ENCODE measurements around the gene DEF6. TPM values are rescaled to one million over a fixed set of nuclear protein-coding genes. Genes with fewer than 3 reads are reported as not detected.

The DEF6 gene
- total and polyA plus RNA-seq, 4 donors, result 11.2 to 28.6 (median 19.0) TPM

GRCh38 chr6:35357677-35358076 lies 60.1 kb downstream of the DEF6 start:
- Histone ChIP-seq H3K9me3 (ENCODE audit: control insufficient read depth in 4 of 4, insufficient read depth in 3 of 4, low read length in 3 of 4) (no peaks in the 10 kb centered on the region), H3K36me3 (ENCODE audit: control insufficient read depth in 4 of 4, insufficient read depth in 4 of 4, low read length in 4 of 4) (peaks cover 4 to 28% (median 16%) of the 10 kb centered on the region in 4 donors), H3K27ac (ENCODE audit: low read depth in 1 of 2, low read length in 1 of 2) (no peak overlapping the region), H3K27me3 (ENCODE audit: control insufficient read depth in 3 of 3, insufficient read depth in 3 of 3, low read length in 2 of 3) (no peaks in the 10 kb centered on the region), H3K4me1 (ENCODE audit: control insufficient read depth in 5 of 5, insufficient read depth in 5 of 5, low read length in 5 of 5) (peaks cover 0 to 18% (median 7%) of the 10 kb centered on the region in 5 donors), H3K9ac (ENCODE audit: insufficient read depth in 1 of 2, low read length in 2 of 2) (no peak overlapping the region), H3K4me3 (no peak overlapping the region)
- ATAC-seq (ENCODE audit: insufficient read depth, low FRiP score) (no peak), DNase-seq (peak in 2 of 3 donors; percentile 29 to 54)
- 86 to 90% methylated on average over 4 of the region's 4 CpGs for WGBS, 2 donors
- TF ChIP-seq CTCF (IDR thresholded peaks at IDR 0.05; ENCODE audit: control extremely low read depth, extremely low read depth), result no peak

- no peak for TF ChIP-seq CTCF (IDR thresholded peaks at IDR 0.05; ENCODE audit: control extremely low read depth, extremely low read depth)
- ATAC-seq (ENCODE audit: insufficient read depth, low FRiP score) (no peak), DNase-seq (no peak)
- no peaks in the 10 kb centered on the region for H3K27me3 ChIP-seq (ENCODE audit: control insufficient read depth in 3 of 3, insufficient read depth in 3 of 3, low read length in 2 of 3)
- no peaks in the 10 kb centered on the region for H3K9me3 ChIP-seq (ENCODE audit: control insufficient read depth in 4 of 4, insufficient read depth in 3 of 4, low read length in 3 of 4)
- H3K36me3 ChIP-seq (ENCODE audit: control insufficient read depth in 4 of 4, insufficient read depth in 4 of 4, low read length in 4 of 4), result peaks cover under 1 to 28% (median 12%) of the 10 kb centered on the region in 4 donors
- H3K4me1 ChIP-seq (ENCODE audit: control insufficient read depth in 5 of 5, insufficient read depth in 5 of 5, low read length in 5 of 5), result peaks cover 0 to 21% (median 7%) of the 10 kb centered on the region in 5 donors
- 75 to 79% methylated on average over 3 of the region's 3 CpGs for WGBS, 2 donors
- no peak overlapping the region for H3K9ac ChIP-seq (ENCODE audit: insufficient read depth in 1 of 2, low read length in 2 of 2)
- no peak overlapping the region for H3K27ac ChIP-seq (ENCODE audit: low read depth in 1 of 2, low read length in 1 of 2)
- H3K4me3 ChIP-seq, result no peak overlapping the region
Measured at GRCh38 chr6:35358086-35358485, 60.5 kb downstream of the DEF6 start.

GRCh38 chr6:35359346-35359743 lies 61.7 kb downstream of the DEF6 start:
- no peak for TF ChIP-seq CTCF (IDR thresholded peaks at IDR 0.05; ENCODE audit: control extremely low read depth, extremely low read depth)
- Histone ChIP-seq H3K27ac (ENCODE audit: low read depth in 1 of 2, low read length in 1 of 2) (no peak overlapping the region), H3K36me3 (ENCODE audit: control insufficient read depth in 4 of 4, insufficient read depth in 4 of 4, low read length in 4 of 4) (peaks cover 0 to 24% (median 12%) of the 10 kb centered on the region in 4 donors), H3K4me1 (ENCODE audit: control insufficient read depth in 5 of 5, insufficient read depth in 5 of 5, low read length in 5 of 5) (peaks cover 0 to 21% (median 7%) of the 10 kb centered on the region in 5 donors), H3K27me3 (ENCODE audit: control insufficient read depth in 3 of 3, insufficient read depth in 3 of 3, low read length in 2 of 3) (no peaks in the 10 kb centered on the region), H3K9me3 (ENCODE audit: control insufficient read depth in 4 of 4, insufficient read depth in 3 of 4, low read length in 3 of 4) (no peaks in the 10 kb centered on the region), H3K9ac (ENCODE audit: insufficient read depth in 1 of 2, low read length in 2 of 2) (no peak overlapping the region), H3K4me3 (no peak overlapping the region)
- WGBS, 2 donors, result 96 to 98% methylated on average over 5 of the region's 5 CpGs
- DNase-seq, result no peak
- ATAC-seq (ENCODE audit: insufficient read depth, low FRiP score), result no peak
